ENCODE measurements around the gene PUS3. TPM values are rescaled to one million over a fixed set of nuclear protein-coding genes. Genes with fewer than 3 reads are reported as not detected.

PUS3 gene
- total RNA-seq, 1 experiment from 2014 or later, result 11.9 TPM

DNA sequence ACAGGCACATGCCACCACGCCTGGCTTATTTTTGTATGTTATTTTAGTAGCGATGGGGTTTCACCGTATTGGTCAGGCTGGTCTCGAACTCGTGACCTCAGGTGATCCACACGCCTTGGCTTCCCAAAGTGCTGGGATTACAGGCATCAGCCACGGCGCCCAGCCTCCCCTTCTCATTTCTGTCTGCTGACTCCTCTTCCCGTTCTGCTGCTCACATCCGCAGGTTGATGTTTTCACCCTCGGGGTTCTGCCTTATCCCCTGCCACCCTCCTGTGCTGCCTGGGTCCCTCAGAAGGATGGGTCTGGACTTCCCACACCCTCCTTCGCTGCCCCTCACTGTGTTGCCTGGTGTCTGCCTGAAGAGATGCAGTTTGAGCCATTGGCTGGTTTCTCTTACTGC is 23.7 kb upstream of the PUS3 start:
- no peaks in the 10 kb centered on the region for H3K36me3 ChIP-seq (ENCODE audit: control insufficient read depth in 1 of 2, insufficient read depth in 2 of 2, low read length in 2 of 2)
- TF ChIP-seq JUND (IDR thresholded peaks at IDR 0.05), result no peak
- TF ChIP-seq EZH2 (IDR thresholded peaks at IDR 0.05), result no peak
- TF ChIP-seq EGR1 (IDR thresholded peaks at IDR 0.05; ENCODE audit: low read depth), result no peak
- no peak for TF ChIP-seq ZNF274 (IDR thresholded peaks at IDR 0.05; ENCODE audit: low read depth, low read length)
- TF ChIP-seq, protein P1, sequence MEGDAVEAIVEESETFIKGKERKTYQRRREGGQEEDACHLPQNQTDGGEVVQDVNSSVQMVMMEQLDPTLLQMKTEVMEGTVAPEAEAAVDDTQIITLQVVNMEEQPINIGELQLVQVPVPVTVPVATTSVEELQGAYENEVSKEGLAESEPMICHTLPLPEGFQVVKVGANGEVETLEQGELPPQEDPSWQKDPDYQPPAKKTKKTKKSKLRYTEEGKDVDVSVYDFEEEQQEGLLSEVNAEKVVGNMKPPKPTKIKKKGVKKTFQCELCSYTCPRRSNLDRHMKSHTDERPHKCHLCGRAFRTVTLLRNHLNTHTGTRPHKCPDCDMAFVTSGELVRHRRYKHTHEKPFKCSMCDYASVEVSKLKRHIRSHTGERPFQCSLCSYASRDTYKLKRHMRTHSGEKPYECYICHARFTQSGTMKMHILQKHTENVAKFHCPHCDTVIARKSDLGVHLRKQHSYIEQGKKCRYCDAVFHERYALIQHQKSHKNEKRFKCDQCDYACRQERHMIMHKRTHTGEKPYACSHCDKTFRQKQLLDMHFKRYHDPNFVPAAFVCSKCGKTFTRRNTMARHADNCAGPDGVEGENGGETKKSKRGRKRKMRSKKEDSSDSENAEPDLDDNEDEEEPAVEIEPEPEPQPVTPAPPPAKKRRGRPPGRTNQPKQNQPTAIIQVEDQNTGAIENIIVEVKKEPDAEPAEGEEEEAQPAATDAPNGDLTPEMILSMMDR (IDR thresholded peaks at IDR 0.05 in 2 of 3, conservative IDR thresholded peaks at IDR 0.05 in 1 of 3; ENCODE audit: borderline replicate concordance in 1 of 3, insufficient read depth in 1 of 3, low read depth in 2 of 3, low read length in 2 of 3), result no peak
- TF ChIP-seq, protein P2, sequence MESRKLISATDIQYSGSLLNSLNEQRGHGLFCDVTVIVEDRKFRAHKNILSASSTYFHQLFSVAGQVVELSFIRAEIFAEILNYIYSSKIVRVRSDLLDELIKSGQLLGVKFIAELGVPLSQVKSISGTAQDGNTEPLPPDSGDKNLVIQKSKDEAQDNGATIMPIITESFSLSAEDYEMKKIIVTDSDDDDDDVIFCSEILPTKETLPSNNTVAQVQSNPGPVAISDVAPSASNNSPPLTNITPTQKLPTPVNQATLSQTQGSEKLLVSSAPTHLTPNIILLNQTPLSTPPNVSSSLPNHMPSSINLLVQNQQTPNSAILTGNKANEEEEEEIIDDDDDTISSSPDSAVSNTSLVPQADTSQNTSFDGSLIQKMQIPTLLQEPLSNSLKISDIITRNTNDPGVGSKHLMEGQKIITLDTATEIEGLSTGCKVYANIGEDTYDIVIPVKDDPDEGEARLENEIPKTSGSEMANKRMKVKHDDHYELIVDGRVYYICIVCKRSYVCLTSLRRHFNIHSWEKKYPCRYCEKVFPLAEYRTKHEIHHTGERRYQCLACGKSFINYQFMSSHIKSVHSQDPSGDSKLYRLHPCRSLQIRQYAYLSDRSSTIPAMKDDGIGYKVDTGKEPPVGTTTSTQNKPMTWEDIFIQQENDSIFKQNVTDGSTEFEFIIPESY (IDR thresholded peaks at IDR 0.05; ENCODE audit: extremely low read depth, insufficient replicate concordance, low read length), result no peak
- no peak for TF ChIP-seq RAD21 (IDR thresholded peaks at IDR 0.05; ENCODE audit: low read depth)
- TF ChIP-seq, protein P3, sequence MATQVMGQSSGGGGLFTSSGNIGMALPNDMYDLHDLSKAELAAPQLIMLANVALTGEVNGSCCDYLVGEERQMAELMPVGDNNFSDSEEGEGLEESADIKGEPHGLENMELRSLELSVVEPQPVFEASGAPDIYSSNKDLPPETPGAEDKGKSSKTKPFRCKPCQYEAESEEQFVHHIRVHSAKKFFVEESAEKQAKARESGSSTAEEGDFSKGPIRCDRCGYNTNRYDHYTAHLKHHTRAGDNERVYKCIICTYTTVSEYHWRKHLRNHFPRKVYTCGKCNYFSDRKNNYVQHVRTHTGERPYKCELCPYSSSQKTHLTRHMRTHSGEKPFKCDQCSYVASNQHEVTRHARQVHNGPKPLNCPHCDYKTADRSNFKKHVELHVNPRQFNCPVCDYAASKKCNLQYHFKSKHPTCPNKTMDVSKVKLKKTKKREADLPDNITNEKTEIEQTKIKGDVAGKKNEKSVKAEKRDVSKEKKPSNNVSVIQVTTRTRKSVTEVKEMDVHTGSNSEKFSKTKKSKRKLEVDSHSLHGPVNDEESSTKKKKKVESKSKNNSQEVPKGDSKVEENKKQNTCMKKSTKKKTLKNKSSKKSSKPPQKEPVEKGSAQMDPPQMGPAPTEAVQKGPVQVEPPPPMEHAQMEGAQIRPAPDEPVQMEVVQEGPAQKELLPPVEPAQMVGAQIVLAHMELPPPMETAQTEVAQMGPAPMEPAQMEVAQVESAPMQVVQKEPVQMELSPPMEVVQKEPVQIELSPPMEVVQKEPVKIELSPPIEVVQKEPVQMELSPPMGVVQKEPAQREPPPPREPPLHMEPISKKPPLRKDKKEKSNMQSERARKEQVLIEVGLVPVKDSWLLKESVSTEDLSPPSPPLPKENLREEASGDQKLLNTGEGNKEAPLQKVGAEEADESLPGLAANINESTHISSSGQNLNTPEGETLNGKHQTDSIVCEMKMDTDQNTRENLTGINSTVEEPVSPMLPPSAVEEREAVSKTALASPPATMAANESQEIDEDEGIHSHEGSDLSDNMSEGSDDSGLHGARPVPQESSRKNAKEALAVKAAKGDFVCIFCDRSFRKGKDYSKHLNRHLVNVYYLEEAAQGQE (IDR thresholded peaks at IDR 0.05; ENCODE audit: low read depth), result no peak
- TF ChIP-seq, protein P4, sequence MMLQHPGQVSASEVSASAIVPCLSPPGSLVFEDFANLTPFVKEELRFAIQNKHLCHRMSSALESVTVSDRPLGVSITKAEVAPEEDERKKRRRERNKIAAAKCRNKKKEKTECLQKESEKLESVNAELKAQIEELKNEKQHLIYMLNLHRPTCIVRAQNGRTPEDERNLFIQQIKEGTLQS (IDR thresholded peaks at IDR 0.05), result no peak
- H3K79me2 ChIP-seq (ENCODE audit: insufficient read depth, low read length), result no peaks in the 10 kb centered on the region
- no peak overlapping the region for H3K4me2 ChIP-seq (ENCODE audit: low read length)
- intact Hi-C loops (cut with micrococcal nuclease), result no loop called here
- no peak overlapping the region for H3K4me3 ChIP-seq (replicated peaks in 1 of 2; ENCODE audit: low read depth in 1 of 2, low read length in 2 of 2)
- ChIA-PET CTCF (no interaction called here), RAD21 (ENCODE audit: low non-redundant PET in 1 of 2, low total read pairs in 2 of 2, uncharacterized antibody in 2 of 2, unreplicated experiment in 2 of 2) (no interaction called here), POLR2A (no interaction called here)
- no peak overlapping the region for H2AFZ ChIP-seq (ENCODE audit: low read depth, low read length, poor library complexity, severe bottlenecking)
- BruUV-seq (replicated peaks), result no TSS peak
- H3K9me3 ChIP-seq (ENCODE audit: control insufficient read depth in 1 of 2, insufficient read depth in 1 of 2, low read depth in 1 of 2, low read length in 2 of 2), result no peaks in the 10 kb centered on the region
- no peaks in the 10 kb centered on the region for H3K4me1 ChIP-seq (ENCODE audit: control insufficient read depth in 1 of 2, insufficient read depth in 2 of 2, low read length in 2 of 2)
- no peaks in the 10 kb centered on the region for H4K20me1 ChIP-seq (ENCODE audit: insufficient read depth)
- H3K27me3 ChIP-seq (ENCODE audit: insufficient read depth, low read length), result 0 out of 2 replicates have a peak, but pooled peaks cover 2% of the 10 kb centered on the region
- no peak overlapping the region for H3K9ac ChIP-seq (ENCODE audit: low read length)
- no peak overlapping the region for H3K27ac ChIP-seq (ENCODE audit: low read depth, low read length)
- no peak for DNase-seq (ENCODE audit: low read depth, low spot score)
- no peak for ATAC-seq
- no peaks in the 10 kb centered on the region for H3K9me2 ChIP-seq (ENCODE audit: insufficient read depth)

Data from HCT116 (cell line).